K562 (cell line): ENCODE measurements around the gene ATP6V0A1. TPM values are rescaled to one million over a fixed set of nuclear protein-coding genes. Genes with fewer than 3 reads are reported as not detected.
A peak's percentile ranks its signal among the peaks of the same experiment; 100 is the strongest.

ENCODE experiments used
- ARID2 ChIP-seq: fragments of 450-650 bp; IDR thresholded peaks from 2 replicates; pipeline ENCODE4 v1.6.1; 2017; ENCODE audit warnings: antibody characterized with exemption, mild to moderate bottlenecking
- ATF1 ChIP-seq, 2 experiments: fragments of 450-650 bp in 1 of 2; IDR thresholded peaks; 2 replicates each; pipeline ENCODE4 v1.6.1; 2016; ENCODE audit warnings: missing compliant biosample characterization in 1 of 2, missing genetic modification characterization in 1 of 2
- ATF7 ChIP-seq: fragments of 450-650 bp; IDR thresholded peaks from 2 replicates; pipeline ENCODE4 v1.7.1; 2014; ENCODE audit warnings: mild to moderate bottlenecking, moderate library complexity
- CEBPG ChIP-seq, 3 experiments: fragments of 200-800 bp in 1 of 3; sonication (Bioruptor generic) in 1 of 3; sonication (generic) in 1 of 3; formaldehyde crosslinking in 1 of 3; IDR thresholded peaks in 2 of 3; conservative IDR thresholded peaks in 1 of 3; 2 replicates each; pipeline versions ENCODE4 v1.6.1 to v1.8.0; 2016 to 2022; ENCODE audit warnings: missing compliant biosample characterization in 2 of 3, missing genetic modification characterization in 2 of 3, mild to moderate bottlenecking in 1 of 3, missing genetic modification reagents in 1 of 3
- CXXC5 ChIP-seq: fragments of 250-450 bp; sonication (Bioruptor Pico); IDR thresholded peaks from 2 replicates; pipeline ENCODE4 v1.8.0; 2022; ENCODE audit warnings: inconsistent platforms, mild to moderate bottlenecking, moderate library complexity
- HNRNPH1 ChIP-seq: fragments of 200-400 bp; formaldehyde crosslinking; optimal IDR thresholded peaks from 2 replicates; pipeline ENCODE3; 2017; ENCODE audit warnings: low read depth, mild to moderate bottlenecking, low read length, moderate library complexity
- NCOA2 ChIP-seq, 2 experiments: fragments of 450-650 bp; IDR thresholded peaks; 2 replicates each; pipeline ENCODE4 v1.6.1; 2018; ENCODE audit warnings: mild to moderate bottlenecking in 2 of 2, moderate library complexity in 1 of 2; ENCODE audit not compliant: partially characterized antibody in 2 of 2
- NFRKB ChIP-seq: fragments of 450-650 bp; IDR thresholded peaks from 2 replicates; pipeline ENCODE4 v1.6.1; 2016; ENCODE audit warnings: low read depth
- SMARCC2 ChIP-seq: fragments of 450-650 bp; IDR thresholded peaks from 2 replicates; pipeline ENCODE4 v1.6.1; 2017; ENCODE audit warnings: antibody characterized with exemption, moderate library complexity, mild to moderate bottlenecking, low read depth
- ZNF263 ChIP-seq: sonication (generic); formaldehyde crosslinking; IDR thresholded peaks from 2 replicates; pipeline ENCODE4 v1.8.0; 2022; ENCODE audit warnings: mild to moderate bottlenecking, missing genetic modification reagents, borderline replicate concordance
- ZNF316 ChIP-seq: fragments of 450-650 bp; IDR thresholded peaks from 2 replicates; pipeline ENCODE4 v1.6.1; 2016
- ZNF707 ChIP-seq: fragments of 250-450 bp; sonication (Bioruptor Pico); conservative IDR thresholded peaks from 2 replicates; pipeline ENCODE4 v1.8.0; 2022; ENCODE audit warnings: inconsistent platforms, mild to moderate bottlenecking, moderate library complexity
- ZNF717 ChIP-seq: fragments of 250-450 bp; sonication (Bioruptor Pico); IDR thresholded peaks from 2 replicates; pipeline ENCODE4 v1.5.0; 2021
- ZNF766 ChIP-seq: fragments of 200-800 bp; sonication (Bioruptor generic); conservative IDR thresholded peaks from 2 replicates; pipeline ENCODE4 v1.6.1; 2016; ENCODE audit warnings: missing genetic modification characterization, missing compliant biosample characterization
- polyA plus RNA-seq, 8 experiments: library from polyadenylated mRNA; depleted of rRNA in 4 of 8; stranded (reverse) in 5 of 8; unstranded in 3 of 8; fragments of >200 nt; fragmentation: Nextera tagmentation in 2 of 8; fragmentation: Illumina TruSeq in 1 of 8; extraction: Ambion mirVana in 2 of 8; extraction: Trizol in 1 of 8; gene quantifications; 2 replicates each; pipeline versions ENCODE4 v1.2.1 to v1.2.3, GENCODE V29; 2011 to 2014; ENCODE audit warnings: inconsistent platforms in 1 of 8, missing spikeins in 1 of 8
- total RNA-seq, 7 experiments: library from RNA; depleted of rRNA in 6 of 7; stranded (reverse); fragments of >200 nt in 6 of 7; fragmentation: Illumina TruSeq in 2 of 7; extraction: Trizol in 2 of 7; gene quantifications; 2 replicates each; pipeline versions ENCODE4 v1.2.1 to v1.2.3, GENCODE V29; 2011 to 2021; ENCODE audit warnings: low replicate concordance in 1 of 7
- TF ChIP-seq, protein P1 (sequence below): fragments of 200-600 bp; sonication (generic); IDR thresholded peaks from one replicate; pipeline ENCODE4 v1.6.1; 2012; ENCODE audit warnings: mild to moderate bottlenecking, low read depth, low read length, inconsistent platforms
- TF ChIP-seq, protein P2 (sequence below): fragments of 250-450 bp; sonication (Bioruptor Pico); IDR thresholded peaks from 2 replicates; pipeline ENCODE4 v1.5.0; 2020; ENCODE audit warnings: mild to moderate bottlenecking, borderline replicate concordance

Gene ATP6V0A1
- total and polyA plus RNA-seq, 9 of the 15 experiments (the other 6 are each of a cell fraction or from before 2014, with no cell fraction given): 11.8 to 158 (median 75.5) TPM

DNA sequence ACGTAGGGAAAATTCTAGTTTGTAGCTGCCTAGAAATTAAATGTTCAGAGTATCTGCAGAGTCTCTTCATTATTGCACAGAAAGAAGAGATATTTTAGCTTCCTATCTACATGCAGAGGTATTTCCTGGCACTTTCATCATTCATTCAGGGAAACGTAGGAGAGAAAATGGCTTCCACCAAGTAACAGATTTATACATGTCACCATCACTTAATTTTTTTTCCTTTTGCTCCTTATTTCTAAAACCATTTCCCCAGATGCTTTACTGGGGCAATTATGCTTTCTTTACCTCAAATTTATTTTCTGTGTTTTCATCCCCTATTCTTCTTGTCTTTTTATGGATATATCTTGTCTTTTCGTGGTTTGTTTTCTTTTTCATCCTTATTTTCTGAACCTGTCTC is 18.5 kb downstream of the ATP6V0A1 start (continued):
- TF ChIP-seq, protein P1, sequence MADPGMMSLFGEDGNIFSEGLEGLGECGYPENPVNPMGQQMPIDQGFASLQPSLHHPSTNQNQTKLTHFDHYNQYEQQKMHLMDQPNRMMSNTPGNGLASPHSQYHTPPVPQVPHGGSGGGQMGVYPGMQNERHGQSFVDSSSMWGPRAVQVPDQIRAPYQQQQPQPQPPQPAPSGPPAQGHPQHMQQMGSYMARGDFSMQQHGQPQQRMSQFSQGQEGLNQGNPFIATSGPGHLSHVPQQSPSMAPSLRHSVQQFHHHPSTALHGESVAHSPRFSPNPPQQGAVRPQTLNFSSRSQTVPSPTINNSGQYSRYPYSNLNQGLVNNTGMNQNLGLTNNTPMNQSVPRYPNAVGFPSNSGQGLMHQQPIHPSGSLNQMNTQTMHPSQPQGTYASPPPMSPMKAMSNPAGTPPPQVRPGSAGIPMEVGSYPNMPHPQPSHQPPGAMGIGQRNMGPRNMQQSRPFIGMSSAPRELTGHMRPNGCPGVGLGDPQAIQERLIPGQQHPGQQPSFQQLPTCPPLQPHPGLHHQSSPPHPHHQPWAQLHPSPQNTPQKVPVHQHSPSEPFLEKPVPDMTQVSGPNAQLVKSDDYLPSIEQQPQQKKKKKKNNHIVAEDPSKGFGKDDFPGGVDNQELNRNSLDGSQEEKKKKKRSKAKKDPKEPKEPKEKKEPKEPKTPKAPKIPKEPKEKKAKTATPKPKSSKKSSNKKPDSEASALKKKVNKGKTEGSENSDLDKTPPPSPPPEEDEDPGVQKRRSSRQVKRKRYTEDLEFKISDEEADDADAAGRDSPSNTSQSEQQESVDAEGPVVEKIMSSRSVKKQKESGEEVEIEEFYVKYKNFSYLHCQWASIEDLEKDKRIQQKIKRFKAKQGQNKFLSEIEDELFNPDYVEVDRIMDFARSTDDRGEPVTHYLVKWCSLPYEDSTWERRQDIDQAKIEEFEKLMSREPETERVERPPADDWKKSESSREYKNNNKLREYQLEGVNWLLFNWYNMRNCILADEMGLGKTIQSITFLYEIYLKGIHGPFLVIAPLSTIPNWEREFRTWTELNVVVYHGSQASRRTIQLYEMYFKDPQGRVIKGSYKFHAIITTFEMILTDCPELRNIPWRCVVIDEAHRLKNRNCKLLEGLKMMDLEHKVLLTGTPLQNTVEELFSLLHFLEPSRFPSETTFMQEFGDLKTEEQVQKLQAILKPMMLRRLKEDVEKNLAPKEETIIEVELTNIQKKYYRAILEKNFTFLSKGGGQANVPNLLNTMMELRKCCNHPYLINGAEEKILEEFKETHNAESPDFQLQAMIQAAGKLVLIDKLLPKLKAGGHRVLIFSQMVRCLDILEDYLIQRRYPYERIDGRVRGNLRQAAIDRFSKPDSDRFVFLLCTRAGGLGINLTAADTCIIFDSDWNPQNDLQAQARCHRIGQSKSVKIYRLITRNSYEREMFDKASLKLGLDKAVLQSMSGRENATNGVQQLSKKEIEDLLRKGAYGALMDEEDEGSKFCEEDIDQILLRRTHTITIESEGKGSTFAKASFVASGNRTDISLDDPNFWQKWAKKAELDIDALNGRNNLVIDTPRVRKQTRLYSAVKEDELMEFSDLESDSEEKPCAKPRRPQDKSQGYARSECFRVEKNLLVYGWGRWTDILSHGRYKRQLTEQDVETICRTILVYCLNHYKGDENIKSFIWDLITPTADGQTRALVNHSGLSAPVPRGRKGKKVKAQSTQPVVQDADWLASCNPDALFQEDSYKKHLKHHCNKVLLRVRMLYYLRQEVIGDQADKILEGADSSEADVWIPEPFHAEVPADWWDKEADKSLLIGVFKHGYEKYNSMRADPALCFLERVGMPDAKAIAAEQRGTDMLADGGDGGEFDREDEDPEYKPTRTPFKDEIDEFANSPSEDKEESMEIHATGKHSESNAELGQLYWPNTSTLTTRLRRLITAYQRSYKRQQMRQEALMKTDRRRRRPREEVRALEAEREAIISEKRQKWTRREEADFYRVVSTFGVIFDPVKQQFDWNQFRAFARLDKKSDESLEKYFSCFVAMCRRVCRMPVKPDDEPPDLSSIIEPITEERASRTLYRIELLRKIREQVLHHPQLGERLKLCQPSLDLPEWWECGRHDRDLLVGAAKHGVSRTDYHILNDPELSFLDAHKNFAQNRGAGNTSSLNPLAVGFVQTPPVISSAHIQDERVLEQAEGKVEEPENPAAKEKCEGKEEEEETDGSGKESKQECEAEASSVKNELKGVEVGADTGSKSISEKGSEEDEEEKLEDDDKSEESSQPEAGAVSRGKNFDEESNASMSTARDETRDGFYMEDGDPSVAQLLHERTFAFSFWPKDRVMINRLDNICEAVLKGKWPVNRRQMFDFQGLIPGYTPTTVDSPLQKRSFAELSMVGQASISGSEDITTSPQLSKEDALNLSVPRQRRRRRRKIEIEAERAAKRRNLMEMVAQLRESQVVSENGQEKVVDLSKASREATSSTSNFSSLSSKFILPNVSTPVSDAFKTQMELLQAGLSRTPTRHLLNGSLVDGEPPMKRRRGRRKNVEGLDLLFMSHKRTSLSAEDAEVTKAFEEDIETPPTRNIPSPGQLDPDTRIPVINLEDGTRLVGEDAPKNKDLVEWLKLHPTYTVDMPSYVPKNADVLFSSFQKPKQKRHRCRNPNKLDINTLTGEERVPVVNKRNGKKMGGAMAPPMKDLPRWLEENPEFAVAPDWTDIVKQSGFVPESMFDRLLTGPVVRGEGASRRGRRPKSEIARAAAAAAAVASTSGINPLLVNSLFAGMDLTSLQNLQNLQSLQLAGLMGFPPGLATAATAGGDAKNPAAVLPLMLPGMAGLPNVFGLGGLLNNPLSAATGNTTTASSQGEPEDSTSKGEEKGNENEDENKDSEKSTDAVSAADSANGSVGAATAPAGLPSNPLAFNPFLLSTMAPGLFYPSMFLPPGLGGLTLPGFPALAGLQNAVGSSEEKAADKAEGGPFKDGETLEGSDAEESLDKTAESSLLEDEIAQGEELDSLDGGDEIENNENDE: no peak
- no peak for TF ChIP-seq CEBPG (CRISPR knock-in tag; IDR thresholded peaks at IDR 0.05)
- 0 out of 4 replicates have a peak, but pooled peaks of 1 of the 2 experiments have one; percentile 38 for TF ChIP-seq CEBPG (tag; conservative IDR thresholded peaks at IDR 0.05 in 1 of 2, IDR thresholded peaks at IDR 0.05 in 1 of 2)
- peak; percentile 39; the same call in 1 of the 2 replicates for TF ChIP-seq ZNF766 (CRISPR knock-in tag)
- TF ChIP-seq SMARCC2: no peak
- no peak for TF ChIP-seq NCOA2 (IDR thresholded peaks at IDR 0.05; ENCODE audit: partially characterized antibody in 2 of 2)
- TF ChIP-seq, protein P2, sequence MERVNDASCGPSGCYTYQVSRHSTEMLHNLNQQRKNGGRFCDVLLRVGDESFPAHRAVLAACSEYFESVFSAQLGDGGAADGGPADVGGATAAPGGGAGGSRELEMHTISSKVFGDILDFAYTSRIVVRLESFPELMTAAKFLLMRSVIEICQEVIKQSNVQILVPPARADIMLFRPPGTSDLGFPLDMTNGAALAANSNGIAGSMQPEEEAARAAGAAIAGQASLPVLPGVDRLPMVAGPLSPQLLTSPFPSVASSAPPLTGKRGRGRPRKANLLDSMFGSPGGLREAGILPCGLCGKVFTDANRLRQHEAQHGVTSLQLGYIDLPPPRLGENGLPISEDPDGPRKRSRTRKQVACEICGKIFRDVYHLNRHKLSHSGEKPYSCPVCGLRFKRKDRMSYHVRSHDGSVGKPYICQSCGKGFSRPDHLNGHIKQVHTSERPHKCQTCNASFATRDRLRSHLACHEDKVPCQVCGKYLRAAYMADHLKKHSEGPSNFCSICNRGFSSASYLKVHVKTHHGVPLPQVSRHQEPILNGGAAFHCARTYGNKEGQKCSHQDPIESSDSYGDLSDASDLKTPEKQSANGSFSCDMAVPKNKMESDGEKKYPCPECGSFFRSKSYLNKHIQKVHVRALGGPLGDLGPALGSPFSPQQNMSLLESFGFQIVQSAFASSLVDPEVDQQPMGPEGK (CRISPR knock-in tag): no peak
- 0 out of 2 replicates have a peak, but pooled peaks have one; percentile 29 for TF ChIP-seq CXXC5 (CRISPR knock-in tag)
- no peak for TF ChIP-seq ZNF707 (CRISPR knock-in tag)
- TF ChIP-seq ZNF263: no peak
- TF ChIP-seq ARID2: no peak
- TF ChIP-seq HNRNPH1: no peak
- no peak for TF ChIP-seq ZNF316
- no peak for TF ChIP-seq ATF7
- no peak for TF ChIP-seq NFRKB
- no peak for TF ChIP-seq ZNF717 (CRISPR knock-in tag)
- TF ChIP-seq ATF1 (CRISPR knock-in tag; IDR thresholded peaks at IDR 0.05): no peak
- TF ChIP-seq ATF1 (tag; IDR thresholded peaks at IDR 0.05): no peak
